GM19193 (cell line): ENCODE data around the gene ATG16L2.

Experiments used
- POLR2A ChIP-seq: IDR thresholded peaks from 4 replicates; pipeline ENCODE4 v1.6.1; 2011; ENCODE audit not compliant: insufficient read depth, insufficient read length; ENCODE audit errors: extremely low read depth

ATG16L2 gene

GRCh38 chr11:72812967-72813739 is 1.1 kb upstream of the ATG16L2 start:
- TF ChIP-seq POLR2A = peak; percentile 36

- peak; percentile 94 for TF ChIP-seq POLR2A
Observed at GRCh38 chr11:72813740-72814285, 398 bp upstream of the ATG16L2 start.

GRCh38 chr11:72815110-72815618 is 953 bp downstream of the ATG16L2 start:
- TF ChIP-seq POLR2A = no peak

GRCh38 chr11:72816404-72816990 is 2.3 kb downstream of the ATG16L2 start:
- TF ChIP-seq POLR2A = no peak

GRCh38 chr11:72817966-72818365 is 3.8 kb downstream of the ATG16L2 start:
- no peak for TF ChIP-seq POLR2A

GRCh38 chr11:72818971-72819370 is 4.8 kb downstream of the ATG16L2 start:
- TF ChIP-seq POLR2A = no peak

DNA sequence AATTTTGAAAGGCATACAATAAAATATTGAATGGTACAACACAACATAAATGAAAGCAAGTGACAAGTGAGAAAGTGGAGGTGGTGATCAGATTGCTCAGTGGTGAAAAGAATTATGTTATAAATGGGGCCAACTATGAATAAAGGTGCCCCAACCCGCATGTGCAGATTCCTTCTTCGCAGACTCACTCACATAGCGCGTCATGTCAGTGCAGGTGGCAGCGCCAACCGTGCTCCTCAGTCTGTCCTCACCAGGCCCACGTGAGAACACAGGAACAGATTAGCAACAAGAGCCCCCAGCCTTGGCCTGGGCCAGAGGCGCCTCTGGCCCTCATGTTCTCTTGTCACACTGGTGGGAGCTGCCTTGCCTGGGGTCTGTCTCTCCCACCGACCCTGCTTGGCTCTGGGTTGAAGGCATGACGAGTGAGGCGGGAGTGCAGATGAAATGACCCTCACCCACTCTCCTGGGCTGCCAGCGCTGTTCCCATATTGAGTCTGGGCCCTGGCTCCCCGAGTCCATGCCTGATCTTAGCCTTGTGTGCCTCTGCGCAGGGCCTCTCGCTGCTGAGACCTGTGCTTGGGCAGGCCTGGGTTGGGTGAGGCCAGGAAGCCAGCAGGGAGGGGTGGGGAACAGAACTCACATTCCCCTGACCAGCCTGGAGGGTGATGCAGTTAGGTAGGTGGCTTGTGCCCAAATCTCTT is 6.4 kb downstream of the ATG16L2 start:
- no peak for TF ChIP-seq POLR2A

DNA sequence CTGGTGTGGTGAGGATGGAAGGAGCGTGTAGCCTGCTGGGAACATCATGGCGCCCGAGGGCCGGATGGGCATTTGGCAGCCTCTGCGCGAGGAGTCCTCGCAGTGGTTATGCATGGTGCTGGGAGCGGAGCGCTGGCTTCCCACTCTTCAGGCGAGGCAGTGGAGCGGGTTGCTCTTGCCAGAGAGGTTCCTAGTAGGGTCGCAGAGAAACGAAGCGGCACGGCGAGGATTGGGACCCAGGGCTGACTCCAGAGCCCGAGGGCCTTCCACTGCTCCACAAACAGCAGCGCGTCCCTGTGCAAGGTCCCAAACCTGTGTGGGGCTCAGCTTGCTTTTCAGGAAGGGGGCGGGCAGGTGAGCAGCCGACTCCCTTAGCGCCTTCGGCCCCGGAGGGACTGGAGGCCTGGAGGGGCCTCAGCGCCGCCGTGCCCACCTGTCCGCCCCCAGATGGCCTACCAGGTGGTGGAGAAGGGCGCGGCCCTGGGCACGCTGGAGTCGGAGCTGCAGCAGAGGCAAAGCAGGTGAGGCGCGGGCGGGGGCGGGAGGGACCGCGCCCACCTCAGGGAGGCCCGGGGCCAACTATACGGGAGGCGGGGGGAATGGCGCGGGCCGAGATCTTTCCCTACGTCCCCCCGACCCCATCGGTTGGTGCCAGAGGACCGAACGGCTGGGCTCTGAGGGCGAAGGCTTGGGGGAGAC is 7.2 kb downstream of the ATG16L2 start:
- TF ChIP-seq POLR2A = no peak

GRCh38 chr11:72821920-72822799 is 7.9 kb downstream of the ATG16L2 start:
- TF ChIP-seq POLR2A = peak; percentile 30

GRCh38 chr11:72823105-72823804 is 9.0 kb downstream of the ATG16L2 start:
- TF ChIP-seq POLR2A = peak; percentile 39

- TF ChIP-seq POLR2A = peak; percentile 33
Observed at GRCh38 chr11:72824020-72824419, 9.8 kb downstream of the ATG16L2 start.

DNA sequence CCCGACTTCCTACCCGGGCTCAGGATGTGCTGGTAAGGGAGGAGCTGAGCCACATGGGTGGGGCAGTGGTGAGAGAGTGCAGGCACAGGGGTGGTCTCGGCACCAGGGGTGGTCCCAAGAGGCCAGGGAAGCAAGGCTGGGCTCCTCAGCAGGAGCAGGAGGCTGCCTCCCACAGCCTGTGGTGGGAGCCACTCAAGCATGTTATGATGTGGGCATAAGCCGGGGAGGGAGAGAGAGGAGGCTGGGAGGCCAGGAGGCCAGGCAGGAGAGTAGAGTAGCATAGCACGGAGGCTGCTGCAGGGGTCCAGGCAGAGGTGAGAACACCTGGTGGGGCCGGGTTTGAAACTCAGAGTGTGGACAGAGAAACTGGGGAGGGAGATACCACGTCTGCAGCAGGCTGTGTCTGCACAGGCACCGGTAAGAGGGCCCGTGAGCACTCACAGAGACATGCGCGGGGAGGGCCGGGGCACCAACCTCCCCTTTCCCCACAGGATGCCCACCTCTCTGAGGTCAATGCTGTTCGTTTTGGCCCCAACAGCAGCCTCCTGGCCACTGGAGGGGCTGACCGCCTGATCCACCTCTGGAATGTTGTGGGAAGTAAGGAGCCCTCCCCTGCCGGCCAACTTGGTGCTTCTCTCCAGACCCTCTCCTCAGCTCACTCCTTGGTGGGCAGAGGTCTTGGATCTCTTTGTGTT is 10.7 kb downstream of the ATG16L2 start:
- TF ChIP-seq POLR2A = peak; percentile 25

- no peak for TF ChIP-seq POLR2A
Observed at GRCh38 chr11:72825661-72826060, 11.4 kb downstream of the ATG16L2 start.
